GM19468 (cell line): ENCODE results near the gene BICRA.
"Not testable (repeated sequence)": the region's sequence is repeated elsewhere in the genome, so short reads cannot be mapped to it uniquely, and the experiment has no call there.

Experiments
- ATAC-seq: cut with Tn5 transposase; IDR thresholded peaks from one replicate; pipeline ENCODE4 v1.9.1; 2021; ENCODE audit warnings: mild to moderate bottlenecking, moderate library complexity, moderate number of reproducible peaks; ENCODE audit not compliant: unreplicated experiment; ENCODE audit errors: extremely low read depth

The BICRA gene

DNA sequence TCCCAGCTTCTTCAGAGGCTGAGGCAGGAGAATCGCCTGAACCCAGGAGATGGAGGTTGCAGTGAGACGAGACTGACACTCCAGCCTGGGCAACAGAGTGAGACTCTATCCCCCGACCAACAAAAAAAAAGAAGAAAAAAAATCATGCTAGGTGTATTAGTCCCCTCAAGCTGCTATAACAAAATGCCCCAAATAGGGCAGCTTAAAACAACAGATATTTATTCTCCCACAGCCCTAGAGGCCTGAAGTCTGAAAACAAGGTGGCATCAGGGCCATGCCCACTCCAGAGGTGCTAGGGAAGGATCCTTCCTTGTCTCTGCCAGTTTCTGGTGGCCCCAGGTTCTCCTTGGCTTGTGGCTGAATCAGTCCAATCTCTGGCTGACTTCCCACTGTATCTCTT lies 95.7 kb downstream of the BICRA start:
- no peak for ATAC-seq

- no peak for ATAC-seq
Measured at GRCh38 chr19:47707135-47707925, 98.4 kb downstream of the BICRA start.

GRCh38 chr19:47711652-47712242 lies 102.8 kb downstream of the BICRA start:
- no peak for ATAC-seq

- no peak for ATAC-seq
Measured at GRCh38 chr19:47713046-47714021, 104.4 kb downstream of the BICRA start, which contains the start of gene EHD2. Gene EHD2, plus strand, starts transcription at chr19:47713422. Its CDS starts 3,191 bp downstream, at chr19:47716613.

DNA sequence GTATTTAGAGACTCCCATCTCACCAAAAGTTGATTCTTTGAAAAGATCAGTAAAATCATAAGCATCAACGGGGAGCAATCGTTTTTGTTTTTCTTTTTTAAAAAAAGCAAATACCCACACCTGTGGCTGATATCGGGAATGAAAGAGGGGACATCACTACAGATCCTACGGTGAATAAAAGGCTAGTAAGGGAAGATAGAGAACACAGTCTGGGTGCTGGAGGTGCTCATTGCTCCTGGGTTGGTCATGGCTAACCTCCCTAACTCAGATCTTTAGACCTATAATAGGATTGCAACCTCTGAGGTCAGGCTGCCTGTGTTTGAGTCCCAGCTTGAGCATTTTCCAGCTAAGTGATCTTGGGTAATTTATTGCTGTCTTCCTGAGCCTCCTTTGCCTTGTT lies 105.4 kb downstream of the BICRA start:
- no peak for ATAC-seq

GRCh38 chr19:47714855-47715254 lies 105.9 kb downstream of the BICRA start:
- ATAC-seq = not testable (repeated sequence)

DNA sequence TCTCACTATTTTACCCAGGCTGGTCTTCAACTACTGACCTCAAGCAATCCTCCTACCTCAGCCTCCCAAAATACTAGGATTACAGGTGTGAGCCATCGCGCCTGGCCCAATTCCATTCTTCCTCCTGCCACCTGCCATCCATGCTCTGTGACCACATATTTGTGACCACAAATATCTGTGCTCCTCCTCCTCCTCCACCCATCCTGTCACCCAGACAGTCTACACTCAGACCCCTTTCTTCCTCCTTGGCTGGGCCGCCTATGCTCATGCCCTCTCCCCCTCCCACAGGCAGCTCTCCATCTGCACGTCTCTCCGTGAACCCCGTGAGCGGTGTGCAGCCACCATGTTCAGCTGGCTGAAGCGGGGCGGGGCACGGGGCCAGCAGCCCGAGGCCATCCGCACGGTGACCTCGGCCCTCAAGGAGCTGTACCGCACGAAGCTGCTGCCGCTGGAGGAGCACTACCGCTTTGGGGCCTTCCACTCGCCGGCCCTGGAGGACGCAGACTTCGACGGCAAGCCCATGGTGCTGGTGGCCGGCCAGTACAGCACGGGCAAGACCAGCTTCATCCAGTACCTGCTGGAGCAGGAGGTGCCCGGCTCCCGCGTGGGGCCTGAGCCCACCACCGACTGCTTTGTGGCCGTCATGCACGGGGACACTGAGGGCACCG lies 107.5 kb downstream of the BICRA start:
- no peak for ATAC-seq

DNA sequence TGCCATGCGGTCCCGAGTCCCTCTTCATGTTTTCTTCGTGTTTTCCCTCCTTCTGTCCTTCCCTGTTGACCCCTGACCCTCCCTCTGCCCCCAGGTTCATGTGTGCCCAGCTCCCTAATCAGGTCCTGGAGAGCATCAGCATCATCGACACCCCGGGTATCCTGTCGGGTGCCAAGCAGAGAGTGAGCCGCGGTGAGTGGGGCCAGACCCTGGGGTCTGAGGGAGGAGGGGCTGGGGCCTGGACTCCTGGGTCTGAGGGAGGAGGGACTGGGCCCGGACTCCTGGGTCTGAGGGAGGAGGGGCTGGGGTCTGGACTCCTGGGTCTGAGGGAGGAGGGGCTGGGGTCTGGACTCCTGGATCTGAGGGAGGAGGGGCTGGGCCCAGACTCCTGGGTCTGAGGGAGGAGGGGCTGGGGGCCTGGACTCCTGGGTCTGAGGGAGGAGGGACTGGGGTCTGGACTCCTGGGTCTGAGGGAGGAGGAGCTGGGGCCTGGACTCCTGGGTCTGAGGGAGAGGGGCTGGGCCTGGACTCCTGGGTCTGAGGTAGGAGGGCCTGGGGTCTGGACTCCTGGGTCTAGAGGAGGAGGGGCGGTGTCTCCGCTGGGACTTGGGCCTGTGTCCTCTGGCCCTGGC lies 109.6 kb downstream of the BICRA start:
- ATAC-seq = not testable (repeated sequence)

DNA sequence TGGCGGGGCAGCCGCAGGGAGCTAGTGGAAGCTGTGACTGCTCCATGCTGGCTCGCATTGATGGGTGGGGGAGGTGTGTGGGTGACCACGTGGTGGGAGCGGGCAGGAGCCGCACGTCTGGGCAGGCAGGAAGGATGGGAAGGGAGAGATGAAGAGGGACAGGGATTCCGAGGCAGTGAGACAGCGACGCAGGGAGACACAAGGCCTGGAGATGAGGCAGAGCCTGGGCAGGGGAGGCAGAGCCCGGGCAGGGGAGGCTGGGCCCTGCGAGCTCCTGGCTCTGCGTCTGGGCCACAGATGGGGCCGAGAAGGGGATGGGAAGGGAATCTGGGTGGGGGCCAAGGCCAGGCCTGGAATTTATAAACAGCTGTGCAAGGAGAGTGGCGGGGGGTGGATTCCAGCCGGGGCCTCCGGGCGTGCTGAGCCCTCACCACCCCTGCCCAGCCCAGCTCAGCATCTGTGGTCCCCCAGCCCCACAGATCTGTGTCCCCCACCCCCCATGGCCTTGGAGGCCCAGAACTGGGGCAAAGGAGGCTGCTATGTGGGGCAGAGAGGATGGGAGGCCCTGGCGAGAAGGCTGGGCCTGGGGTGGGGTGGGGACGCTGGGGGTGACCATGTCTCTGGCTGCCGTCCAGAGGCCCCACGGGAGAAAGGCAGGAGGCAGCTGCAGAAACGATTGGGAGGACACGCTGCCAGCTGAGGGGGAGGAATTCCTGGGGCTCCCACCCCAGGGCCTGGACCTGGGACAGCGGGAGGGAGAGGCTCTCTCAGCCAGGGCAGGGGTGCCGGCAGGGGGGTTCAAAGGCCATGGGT lies 110.3 kb downstream of the BICRA start:
- ATAC-seq = no peak

DNA sequence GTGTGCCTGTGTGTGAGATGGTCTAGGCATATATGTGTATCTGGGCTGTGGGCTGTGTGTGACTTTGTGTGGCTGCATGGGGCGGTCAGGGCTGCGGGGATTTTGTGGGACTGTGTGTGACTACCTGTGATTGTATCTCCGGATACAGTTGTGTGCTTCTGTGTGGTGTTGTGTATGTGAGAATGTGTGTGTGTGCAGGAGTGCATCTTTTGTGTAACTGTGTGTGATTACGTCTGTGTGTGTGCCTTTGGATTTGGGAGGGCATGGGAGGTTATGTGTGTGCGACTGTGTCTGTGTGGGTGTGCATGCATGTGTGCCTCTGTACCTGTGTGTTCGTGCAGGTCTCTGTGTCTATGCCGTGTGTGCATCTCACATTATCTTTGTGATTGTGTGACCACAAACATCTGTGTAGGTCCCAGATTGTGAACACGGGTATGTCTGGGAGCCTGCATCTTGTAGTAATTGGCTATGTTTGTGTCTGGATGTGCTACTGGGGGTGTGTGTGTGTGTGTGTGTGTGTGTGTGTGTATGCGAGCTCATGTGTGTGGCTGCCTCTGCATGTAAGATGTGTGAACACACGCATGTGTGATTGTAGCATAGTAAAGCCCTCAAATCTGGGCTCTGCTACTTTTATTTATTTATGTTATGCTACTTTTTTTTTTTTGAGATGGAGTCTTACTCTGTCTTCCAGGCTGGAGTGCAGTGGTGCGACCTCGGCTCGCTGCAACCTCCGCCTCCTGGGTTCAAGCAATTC lies 111.9 kb downstream of the BICRA start:
- ATAC-seq = no peak

DNA sequence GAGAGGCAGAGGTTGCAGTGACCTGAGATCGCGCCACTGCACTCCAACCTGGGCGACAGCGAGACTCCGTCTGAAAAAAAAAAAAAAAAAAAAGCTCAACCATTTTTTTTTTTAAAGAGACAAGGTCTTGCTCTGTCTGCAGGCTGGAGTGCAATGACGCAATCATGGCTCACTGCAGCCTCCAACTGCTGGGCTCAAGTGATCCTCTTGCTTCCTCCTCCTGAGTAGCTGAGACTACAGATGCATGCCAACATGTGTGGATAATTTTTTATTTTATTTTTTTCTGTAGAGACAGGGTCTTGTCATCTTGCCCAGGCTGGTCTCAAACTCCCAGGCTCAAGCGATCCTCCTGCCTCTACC lies 114.6 kb downstream of the BICRA start:
- ATAC-seq = no peak

GRCh38 chr19:47725759-47726401 lies 116.9 kb downstream of the BICRA start:
- ATAC-seq = no peak

DNA sequence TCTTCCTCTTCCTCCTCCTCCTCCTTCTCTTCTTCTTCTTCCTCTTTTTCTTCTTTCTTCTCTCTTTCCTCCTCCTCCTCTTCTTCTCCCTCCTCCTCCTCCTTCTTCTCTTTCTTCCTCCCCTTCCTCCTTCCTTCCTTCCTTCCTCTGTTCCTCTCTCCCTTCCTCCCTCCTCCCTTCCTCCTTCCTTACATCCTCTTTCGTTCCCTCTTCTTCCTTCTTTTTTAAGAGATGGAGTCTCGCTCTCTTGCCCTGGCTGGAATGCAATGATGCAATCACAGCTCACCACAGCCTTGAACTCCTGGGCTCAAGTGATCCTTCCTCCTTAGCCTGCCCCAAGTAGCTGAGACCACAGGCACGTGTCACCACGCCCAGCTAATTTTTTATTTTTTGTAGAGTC lies 117.5 kb downstream of the BICRA start:
- no peak for ATAC-seq

- ATAC-seq = not testable (repeated sequence)
Measured at GRCh38 chr19:47728295-47728694, 119.4 kb downstream of the BICRA start.

DNA sequence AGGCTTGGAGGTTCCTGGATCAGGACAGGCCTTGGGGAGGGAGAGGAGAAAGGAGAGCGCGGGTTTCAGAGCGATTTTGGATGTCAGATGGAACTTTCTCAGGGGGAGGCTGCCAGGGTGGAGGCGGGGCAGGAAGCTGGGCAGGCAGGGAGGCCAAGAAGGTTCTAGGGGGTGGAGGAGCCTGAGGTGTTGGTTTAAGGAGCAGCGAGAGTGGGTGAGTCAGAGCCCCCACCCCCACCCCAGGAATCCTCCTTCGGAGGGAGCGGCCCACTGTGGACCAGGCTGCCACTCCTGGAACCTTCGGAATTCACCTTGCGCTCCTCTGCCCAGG lies 120.5 kb downstream of the BICRA start:
- no peak for ATAC-seq

GRCh38 chr19:47729799-47730520 lies 121.0 kb downstream of the BICRA start:
- ATAC-seq = no peak

DNA sequence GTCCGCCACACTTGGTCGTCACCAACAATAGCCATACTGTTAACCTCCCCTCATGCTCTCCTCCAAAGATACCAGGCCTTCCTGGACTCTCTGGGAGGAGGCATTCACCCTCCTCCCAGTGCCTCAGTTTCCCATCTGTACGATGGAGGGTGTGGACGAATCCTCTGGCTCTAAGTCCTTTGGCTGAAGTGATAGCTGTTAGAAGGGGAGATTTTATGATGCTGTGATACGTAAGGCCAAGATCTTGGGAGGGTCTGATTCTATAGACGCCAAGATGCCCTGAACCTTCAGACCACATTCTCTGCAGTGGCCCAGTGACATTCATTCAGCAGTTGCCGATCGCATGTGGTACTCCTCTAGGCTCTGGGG lies 121.6 kb downstream of the BICRA start:
- ATAC-seq = no peak
